Measurements from ENCODE around the gene PSG7.
A peak's percentile ranks its signal among the peaks of the same experiment; 100 is the strongest.
"Not testable (repeated sequence)": the region's sequence is repeated elsewhere in the genome, so short reads cannot be mapped to it uniquely, and the experiment has no call there.

PSG7 gene

DNA sequence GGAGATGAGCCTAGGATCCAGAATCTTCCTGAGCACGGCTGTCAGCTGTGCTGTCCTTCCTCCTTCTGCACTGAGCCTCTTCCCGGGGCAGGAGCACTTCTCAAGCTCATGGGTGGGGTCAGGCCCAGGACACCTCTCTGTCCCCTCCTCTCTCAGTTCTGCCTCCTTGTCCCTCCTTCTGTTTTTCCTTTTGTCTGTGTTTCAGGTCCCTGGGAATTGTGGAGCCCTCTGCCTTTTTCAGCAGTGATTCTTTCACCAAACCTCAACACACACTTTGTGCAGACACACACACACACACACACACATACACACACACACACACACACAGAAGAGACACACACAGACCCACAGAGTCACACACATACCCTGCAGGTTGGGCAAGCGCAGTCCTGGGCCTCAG, at the start of gene PSG7:
Gene PSG7, minus strand, starts transcription at position 101 of the 400 bp plus-strand sequence. CDS start 131 bp downstream, outside the sequence.
- DNase-seq: not testable (repeated sequence)

DNA sequence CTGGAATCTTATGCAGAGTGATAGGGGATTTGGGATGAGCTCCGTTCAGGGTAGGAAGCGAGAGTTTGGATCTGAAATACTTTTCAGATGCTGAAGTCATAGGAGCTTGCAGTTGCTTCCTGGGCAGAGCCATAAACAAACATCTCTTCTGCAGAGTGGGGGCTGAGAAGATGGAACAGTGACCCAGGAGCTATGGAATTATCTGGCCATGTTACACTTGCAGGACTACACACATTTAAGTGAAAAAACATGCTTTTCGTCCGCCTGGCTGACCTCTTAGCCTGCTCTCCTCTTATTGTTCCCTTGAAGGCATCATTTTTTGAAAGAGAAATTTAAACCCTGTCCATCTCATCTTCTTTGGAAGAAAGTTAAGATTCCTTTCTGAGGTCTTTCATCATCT, 48.6 kb upstream of the PSG7 start:
- DNase-seq: no peak

DNA sequence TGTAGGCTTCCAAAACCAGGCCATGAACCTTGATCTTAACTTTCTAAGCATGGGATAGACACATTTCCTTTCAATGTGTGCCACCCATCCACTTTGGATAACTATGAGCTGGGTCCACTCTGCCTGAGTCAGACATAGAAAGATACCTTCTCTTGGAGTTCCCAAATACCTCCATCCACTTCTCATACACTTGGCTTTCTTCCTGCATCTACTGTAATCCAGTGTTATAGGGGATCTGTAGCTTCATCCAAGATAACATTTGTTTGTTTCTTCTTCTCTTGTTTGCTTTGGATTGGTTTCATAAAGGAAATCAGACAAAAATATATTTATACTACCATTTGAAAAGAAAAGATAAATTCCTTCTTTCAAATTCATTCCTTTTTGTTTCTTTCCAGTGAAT, 45.1 kb upstream of the PSG7 start:
- not testable (repeated sequence) for DNase-seq

DNA sequence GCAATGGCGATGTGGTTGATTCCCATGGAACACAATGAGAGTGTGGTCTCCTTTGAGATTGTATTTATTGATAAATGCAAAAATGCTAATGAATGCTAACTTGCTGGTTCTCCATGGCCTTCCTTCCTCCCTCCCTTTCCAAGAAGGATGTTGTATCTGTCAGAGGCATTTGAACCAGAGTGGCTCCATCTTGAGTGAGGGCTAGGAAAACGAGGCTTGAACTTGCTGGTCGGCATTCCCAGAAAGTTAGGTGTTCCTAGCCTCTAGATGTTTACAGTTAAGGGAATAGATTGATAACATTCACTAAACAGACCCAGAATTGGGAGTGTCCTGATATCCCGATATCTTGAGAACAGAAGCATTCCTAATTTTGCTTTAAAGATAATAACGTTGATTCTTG, 34.4 kb upstream of the PSG7 start:
- DNase-seq: not testable (repeated sequence)

DNA sequence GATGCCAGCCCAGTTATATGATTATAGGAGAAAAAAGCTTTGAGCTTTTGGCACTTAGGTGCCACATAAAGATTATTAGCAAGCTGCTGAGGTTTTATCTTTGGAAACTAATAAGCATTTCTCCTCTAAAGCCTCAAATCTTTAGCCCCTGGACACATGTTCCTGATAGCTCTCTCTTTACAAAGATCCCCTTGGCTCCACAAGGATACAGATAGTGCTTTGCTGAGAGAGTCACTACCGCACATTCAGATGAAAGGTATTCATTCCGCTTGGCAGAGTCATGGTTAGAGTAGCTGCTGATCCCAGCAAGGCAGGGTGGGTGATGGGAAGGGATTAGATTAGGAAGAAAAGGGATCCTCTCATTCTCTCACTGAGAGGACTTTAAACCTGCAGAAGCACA, 28.2 kb upstream of the PSG7 start:
- no peak for DNase-seq

DNA sequence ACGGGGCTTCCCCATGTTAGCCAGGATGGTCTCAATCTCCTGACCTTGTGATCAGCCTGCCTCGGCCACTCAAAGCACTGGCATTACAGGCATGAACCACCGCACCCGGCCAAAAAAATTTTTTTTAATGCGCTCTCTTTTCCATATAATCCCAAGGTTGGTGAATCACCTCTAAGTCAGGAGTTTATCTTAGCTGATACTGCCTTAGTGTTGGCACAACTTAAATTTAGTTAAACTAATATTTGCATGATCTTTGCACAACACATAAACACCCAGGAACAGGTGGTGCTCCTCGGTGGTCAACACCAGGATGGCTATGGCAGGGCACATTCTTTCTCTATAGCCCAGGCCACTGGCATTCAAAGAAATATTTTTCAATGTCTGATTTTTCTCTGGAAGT, 24.1 kb upstream of the PSG7 start:
- DNase-seq: no peak

DNA sequence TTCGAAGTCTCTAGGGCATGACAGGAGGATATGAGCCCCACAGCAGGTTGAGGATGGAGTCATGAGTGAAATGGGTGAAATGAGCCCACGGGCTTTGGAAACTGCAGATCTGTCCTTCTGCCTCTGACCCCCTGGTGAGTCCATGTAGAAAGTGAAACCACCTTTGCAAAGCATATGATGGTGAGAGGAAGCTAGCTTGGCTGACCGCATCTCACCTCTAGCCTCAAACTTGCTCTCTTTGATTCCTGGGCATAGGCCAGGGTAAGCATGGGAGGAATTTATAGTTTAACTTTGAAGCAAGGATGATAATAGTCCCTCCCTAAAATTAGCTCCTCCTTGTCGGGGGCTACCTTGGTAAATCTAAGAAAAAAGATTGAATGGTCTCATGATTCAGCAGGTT, 15.1 kb upstream of the PSG7 start:
- not testable (repeated sequence) for DNase-seq

DNA sequence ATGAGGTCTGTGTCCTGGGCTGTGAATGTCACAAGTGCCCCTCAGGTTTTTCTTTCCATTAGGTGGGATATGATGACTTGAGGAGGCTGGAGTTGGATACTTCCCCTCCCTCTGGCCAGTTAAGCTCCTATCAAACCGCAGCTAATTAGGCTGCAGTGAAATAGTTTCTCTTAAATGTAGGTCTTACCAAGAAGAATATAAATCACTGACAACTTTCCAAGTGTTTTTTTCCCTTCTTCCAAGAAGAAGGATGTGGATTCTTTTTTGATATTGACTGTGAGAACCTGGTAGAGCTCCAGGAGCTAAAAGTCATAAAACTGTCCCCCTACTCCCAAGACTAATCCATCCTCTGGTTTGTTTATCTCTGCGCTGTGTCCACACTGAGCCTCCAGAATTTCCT, 14.5 kb upstream of the PSG7 start:
- not testable (repeated sequence) for DNase-seq

DNA sequence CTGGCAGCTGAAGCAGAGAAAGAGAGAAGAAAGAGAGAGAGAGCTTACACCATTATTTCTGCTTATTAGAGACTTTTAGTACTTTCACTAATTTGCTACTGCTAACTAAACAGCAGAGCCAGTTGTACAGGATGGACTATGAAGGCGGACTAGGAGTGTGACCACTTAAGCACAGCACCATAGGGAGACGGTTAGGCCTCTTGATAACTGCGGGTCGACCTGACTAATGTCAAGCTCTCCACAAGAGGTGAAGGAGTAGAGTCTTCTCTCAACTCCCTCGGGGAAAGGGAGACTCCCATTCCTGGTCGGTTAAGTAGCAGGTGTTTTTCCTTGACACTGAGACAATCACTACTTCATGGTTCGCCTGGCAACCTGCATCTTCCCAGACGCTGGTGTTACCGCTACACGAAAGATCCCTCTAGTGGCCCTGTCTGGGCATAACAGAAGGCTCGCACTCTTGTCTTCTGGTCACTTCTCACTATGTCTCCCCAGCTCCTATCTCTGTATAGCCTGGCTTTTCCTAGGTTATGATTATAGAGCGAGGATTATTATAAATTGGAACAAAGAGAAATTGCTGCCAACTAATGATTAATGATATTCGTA, 5.3 kb upstream of the PSG7 start:
- no peak for DNase-seq

DNA sequence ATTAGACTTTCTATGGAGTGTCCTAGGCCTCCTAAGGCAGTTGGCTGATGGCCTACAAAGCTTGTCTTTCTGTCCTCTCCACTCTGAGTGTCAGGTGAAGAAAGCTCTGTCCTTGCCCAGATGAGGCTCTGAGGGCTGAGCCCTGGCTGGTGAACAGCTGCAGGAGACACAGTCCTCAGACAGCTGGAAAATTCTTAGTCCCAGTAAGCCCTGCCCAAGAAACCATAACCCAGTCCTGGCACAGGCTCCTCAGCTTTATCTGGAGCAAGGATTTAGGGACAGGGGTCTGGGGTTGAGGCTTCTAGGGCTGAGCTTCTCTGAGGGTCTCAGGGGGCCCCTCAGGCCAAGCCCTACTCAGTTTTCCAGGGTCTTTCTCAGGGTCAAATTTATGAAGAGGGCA, 2.3 kb downstream of the PSG7 start:
- DNase-seq: not testable (repeated sequence)

DNA sequence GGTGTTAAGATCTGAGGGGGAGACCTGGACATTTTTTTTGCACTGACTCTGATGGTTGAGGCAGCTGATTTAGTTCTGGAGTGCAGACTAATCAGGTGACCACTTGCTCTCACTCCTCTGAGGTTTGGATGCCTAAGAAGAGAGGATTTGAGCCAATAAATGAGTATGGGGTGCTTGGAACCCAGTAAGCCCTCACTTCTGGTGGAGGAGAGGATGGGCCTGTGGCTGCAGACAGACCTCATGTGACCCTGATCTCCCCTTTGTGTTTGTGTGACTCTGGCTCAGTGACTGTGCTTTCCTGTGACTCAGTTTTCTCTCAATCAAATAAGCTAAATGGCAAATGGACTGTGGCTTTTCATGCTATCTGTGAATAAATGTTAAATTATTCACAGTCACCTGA, 2.8 kb downstream of the PSG7 start:
- not testable (repeated sequence) for DNase-seq

DNA sequence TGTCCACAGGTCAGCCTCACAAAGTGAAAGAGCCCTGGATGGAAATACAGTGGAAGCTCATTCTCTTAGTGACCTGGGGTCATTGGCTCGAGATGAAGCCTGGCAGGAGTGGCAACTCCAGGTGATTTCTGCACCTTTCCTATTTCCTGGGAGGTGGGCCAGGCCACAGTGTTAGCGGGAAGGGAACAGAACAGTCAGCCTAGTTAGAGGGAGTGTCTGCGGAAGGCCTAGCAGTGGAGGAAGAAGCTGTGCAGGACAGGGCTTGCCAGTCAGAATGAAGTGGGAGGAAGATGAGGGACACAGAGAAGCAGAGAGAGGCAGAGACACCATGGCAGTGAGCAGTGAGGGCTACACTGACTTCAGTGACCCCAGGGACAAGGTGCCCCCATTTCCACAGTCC, 3.6 kb downstream of the PSG7 start:
- DNase-seq: not testable (repeated sequence)

DNA sequence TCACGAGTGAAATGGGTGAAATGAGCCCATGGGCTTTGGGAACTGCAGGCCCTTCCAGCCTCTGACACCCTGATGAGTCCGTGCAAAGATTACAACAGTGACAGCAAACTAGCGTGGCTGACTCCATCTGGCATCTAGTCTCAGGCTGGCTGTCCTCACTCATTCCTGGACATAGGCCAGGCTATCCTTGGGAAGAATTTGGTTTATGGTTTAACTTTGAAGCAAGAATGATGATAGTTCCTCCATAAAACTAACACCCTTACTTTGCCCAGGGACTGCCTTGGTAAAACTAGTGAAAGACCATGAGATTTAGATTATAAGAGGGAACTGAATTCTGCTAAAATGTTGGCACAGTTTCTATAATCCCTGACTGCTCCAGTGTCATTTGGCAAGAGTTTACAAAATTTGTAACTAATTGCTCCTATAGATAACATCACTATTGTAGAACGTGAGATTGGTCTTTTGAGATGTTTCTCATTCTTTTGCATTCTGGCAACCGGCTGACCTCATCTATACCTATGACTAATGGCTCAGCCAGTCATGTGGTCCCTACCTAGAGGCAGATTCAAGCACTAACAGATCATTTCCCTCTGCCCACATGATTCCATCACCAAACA, 4.4 kb downstream of the PSG7 start:
- DNase-seq: not testable (repeated sequence)

DNA sequence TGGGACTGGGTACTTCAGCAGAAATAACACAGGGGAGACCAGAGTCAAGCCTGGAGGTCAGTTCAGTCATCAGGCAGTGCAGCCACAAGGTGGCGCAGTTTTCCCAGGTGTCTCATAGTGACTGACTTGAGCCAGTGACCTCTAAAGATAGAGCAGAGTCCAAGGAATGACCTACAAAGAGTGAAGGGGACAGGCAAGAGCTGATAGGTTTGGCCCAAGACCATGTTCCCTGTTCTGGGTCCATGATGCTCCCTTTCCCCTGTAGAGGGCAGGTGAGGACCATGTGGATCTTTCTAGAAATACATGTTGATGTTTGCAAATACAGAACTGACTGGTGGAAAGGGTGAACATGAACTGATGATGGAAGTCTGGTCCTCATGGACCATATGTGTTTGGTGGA, 6.8 kb downstream of the PSG7 start:
- peak; percentile 75 for DNase-seq

DNA sequence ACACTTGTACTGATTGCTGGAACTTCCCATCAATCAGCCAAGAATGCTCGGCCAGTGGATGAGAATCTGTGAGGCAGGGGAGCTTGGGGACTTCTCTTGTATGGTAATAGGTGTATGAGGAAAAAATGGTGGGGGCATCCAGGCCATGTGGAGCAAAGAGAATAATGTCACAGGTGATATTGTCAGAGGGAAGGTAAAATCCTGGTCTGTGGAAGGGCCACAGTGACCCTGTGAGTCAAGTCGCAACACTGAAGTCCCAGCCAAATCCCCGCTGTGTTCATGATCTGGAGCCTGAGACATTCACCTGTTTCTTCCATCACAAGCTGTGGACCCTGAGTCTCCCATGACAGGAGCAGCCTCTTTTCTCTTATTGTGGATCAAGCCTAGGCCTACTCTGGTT, 8.1 kb downstream of the PSG7 start:
- DNase-seq: no peak

DNA sequence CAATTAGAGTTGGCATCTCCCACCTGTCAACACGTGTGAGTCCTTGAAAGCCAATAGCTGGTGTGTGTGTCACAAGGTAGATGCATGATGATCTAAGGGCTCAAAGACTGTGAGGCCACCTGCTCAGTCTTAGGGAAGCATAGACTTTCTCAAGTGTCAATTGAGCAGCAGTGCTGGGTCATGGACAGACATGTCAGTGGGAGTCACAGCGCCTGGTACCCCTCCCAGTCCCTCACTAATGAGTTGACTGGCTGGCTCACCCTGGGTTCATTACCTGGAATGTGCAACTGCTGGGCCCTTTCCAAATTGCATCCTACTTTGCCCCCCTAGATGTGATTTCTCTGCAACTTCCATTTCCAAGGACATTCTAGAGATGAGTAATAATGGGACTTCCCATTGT, 10.2 kb downstream of the PSG7 start:
- DNase-seq: no peak

DNA sequence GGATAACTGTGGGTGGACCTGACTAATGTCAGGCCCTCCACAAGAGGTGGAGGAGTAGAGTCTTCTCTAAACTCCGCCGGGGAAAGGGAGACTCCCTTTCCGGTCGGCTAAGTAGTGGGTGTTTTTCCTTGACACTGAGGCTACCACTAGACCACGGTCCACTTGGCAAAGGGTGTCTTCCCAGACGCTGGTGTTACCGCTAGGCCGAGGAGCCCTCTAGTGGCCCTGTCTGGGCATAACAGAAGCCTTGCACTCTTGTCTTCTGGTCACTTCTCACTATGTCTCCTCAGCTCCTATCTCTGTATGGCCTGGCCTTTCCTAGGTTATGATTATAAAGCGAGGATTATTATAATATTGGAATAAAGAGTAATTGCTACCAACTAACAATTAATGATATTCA, 13.9 kb downstream of the PSG7 start:
- peak; percentile 68 for DNase-seq

DNA sequence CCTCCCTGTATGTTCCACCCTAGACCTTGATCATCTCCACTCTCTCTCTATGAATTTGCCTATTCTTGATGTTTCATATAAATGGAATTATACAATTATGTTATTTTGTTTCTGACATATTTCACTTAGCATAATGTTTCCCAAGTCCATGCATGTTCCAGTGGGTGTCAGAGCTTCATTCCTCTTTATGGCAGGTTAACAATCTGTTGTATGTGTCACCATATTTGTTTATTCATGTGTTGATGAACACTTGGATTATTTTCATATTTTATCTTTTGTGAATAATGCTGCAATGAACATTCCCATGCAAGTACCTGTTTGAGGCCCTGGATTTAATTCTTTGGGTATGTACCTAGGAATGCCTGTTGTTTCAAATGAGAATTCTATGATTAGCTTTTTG, 16.0 kb downstream of the PSG7 start:
- not testable (repeated sequence) for DNase-seq

DNA sequence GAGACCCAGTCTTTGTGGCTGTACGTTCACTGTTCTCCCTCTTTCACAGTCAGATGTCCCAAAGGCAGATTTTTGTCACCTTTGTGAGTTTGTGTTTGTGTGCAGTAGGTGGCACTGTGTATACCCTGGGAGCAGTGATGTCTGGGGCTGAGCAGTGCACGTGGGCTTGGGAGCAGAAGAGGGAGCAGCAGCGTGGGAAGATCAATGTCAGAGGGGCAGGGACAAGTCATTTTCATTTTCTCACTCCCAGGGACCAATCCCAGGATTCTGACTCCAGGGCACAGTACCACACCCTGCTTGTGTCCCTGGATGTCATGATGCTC, 17.3 kb downstream of the PSG7 start:
- DNase-seq: no peak

DNA sequence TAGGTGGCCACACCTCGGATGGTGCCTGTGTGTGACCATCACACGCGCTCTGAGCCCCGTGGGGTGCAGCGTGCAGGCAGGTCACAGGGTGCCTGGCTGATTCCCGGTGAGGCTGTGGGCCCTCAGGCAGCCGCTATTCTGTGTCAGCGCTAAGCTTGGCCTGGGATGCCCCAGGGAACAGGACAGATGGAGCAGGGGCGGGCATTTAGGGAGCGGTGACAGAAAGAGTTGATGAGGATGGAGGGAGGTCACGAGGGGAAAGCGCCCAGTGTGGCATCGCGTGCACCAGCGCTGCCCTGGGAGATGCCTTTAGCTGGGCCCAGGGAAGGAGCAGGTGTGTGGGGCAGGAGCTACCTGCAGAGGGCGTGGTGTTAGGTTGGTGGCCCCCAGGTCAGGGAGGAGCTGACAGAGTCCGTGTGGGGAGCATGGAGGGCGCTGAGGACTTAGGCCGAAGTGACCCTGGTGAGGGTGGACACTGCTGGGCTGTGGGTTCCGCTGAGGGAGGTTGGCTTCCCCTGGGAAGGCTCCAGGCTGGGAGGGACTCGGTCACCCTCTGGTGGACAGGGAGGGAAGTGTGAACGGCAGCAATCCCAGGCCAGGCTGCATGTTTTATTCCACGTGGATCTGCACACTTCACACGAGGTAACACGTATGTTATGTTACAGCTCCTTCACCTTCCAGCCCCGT, 17.8 kb downstream of the PSG7 start:
- DNase-seq: not testable (repeated sequence)

DNA sequence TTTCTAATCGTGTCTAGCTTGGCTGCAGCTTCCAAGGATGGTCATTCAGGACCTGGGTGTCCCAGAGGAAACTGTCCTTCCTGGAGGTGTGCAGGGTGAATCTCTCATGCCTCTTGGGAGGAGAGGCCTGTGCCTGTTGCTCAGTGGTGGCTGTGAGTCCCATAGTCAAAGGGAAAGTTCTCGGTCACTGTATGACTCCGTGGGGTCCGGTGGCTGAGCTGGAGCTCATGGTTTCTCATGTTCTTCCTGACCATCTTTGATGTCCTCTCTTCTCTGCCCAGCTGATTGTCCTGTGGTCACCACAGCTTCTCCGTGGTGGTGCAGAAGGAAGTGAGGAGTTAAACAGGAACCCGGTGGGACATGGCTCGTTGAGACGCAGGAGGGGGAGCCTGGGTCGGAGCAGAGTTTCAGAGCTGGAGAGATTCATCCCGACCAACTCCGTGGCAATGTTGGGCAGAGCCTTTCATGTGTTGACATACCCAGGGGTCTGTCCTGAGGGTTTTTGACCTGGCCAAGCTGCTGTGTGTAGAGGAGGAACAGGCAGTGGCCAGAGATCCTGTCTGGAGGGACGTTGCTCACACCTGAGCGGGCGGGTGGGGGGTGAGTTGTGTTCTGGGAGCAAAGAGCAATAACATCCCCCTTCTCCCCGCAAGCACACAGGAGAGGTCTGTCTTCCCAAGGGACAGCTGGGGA, 18.5 kb downstream of the PSG7 start:
- not testable (repeated sequence) for DNase-seq

DNA sequence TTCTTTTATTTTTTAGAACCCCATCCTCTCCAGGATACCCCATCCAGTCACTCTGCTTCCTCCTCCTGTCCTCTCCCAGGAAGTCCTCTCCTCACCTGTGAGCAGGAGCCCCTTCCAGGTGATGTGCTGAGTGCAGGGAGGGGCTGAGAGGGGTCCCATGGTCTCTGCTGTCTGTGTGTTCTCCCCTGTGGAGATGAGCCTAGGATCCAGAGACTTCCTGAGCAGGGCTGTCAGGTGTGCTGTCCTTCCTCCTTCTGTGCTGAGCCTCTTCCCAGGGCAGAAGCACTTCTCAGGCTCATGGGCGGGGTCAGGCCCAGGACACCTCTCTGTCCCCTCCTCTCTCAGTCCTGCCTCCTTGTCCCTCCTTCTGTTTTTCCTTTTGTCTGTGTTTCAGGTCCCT, 19.4 kb downstream of the PSG7 start, which contains the start of gene PSG6:
Gene PSG6, minus strand, starts transcription at position 261 of the 400 bp plus-strand sequence. Its CDS starts 102 bp downstream, at position 159.
- DNase-seq: not testable (repeated sequence)

DNA sequence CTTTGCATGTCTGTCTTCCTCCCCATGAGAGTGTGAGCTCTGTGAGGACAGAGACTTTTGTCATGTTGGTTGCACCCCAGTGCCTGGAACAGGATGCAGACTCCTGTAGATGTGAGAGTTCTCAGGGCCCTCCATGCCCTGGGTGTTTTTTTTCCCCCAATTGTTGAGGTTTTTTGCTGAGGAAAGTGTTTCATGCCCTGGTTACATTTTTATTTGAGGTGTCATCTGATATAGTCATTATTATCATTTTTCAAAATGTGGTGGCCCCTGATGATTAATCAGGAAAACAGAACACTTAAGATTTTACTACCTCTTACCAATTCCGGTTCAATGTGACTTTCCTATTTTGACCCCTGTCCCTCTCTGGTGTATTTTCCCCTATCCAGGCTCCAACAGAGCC, 20.1 kb downstream of the PSG7 start:
- not testable (repeated sequence) for DNase-seq

DNA sequence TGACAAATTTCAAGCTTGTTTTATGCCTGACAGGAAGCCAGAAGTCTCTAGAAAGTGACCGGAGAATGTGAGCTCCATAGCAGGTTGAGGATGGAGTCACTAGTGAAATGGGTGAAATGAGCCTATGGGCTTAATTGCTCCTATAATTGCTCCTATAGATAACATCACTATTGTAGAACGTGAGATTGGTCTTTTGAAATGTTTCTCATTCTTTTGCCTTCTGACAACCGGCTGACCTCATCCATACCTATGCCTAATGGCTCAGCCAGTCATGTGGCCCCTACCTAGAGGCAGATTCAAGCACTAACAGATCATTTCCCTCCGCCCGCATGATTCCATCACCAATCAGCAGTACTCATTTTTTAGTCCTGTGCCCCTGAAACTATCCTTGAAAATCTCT, 23.5 kb downstream of the PSG7 start:
- not testable (repeated sequence) for DNase-seq
